HG02943 (cell line): ENCODE data around the gene MVB12B.

Source experiments
- ATAC-seq: cut with Tn5 transposase; IDR thresholded peaks from one replicate; pipeline ENCODE4 v1.9.1; 2021; ENCODE audit warnings: mild to moderate bottlenecking, low read depth, moderate library complexity; ENCODE audit not compliant: unreplicated experiment

MVB12B gene

GRCh38 chr9:126440940-126441339 lies 114.3 kb downstream of the MVB12B start:
- no peak for ATAC-seq

- ATAC-seq, result no peak
Observed at GRCh38 chr9:126442636-126443035, 116.0 kb downstream of the MVB12B start.

- no peak for ATAC-seq
Observed at GRCh38 chr9:126443144-126443543, 116.5 kb downstream of the MVB12B start.

GRCh38 chr9:126448136-126448535 lies 121.5 kb downstream of the MVB12B start:
- no peak for ATAC-seq

GRCh38 chr9:126448865-126449577 lies 122.4 kb downstream of the MVB12B start:
- no peak for ATAC-seq

- no peak for ATAC-seq
Observed at GRCh38 chr9:126449725-126450667, 123.4 kb downstream of the MVB12B start.

- no peak for ATAC-seq
Observed at GRCh38 chr9:126450668-126451205, 124.1 kb downstream of the MVB12B start.

GRCh38 chr9:126451316-126451885 lies 124.8 kb downstream of the MVB12B start:
- no peak for ATAC-seq

GRCh38 chr9:126452106-126452505 lies 125.5 kb downstream of the MVB12B start:
- no peak for ATAC-seq

GRCh38 chr9:126453156-126453963 lies 126.7 kb downstream of the MVB12B start:
- no peak for ATAC-seq

- no peak for ATAC-seq
Observed at GRCh38 chr9:126454215-126454614, 127.6 kb downstream of the MVB12B start.

GRCh38 chr9:126454795-126455194 lies 128.2 kb downstream of the MVB12B start:
- ATAC-seq, result no peak

GRCh38 chr9:126456441-126457174 lies 130.0 kb downstream of the MVB12B start:
- no peak for ATAC-seq

GRCh38 chr9:126457175-126457547 lies 130.5 kb downstream of the MVB12B start:
- no peak for ATAC-seq

- ATAC-seq, result no peak
Observed at GRCh38 chr9:126457890-126458289, 131.3 kb downstream of the MVB12B start.

GRCh38 chr9:126459126-126459525 lies 132.5 kb downstream of the MVB12B start:
- ATAC-seq, result no peak

- ATAC-seq, result no peak
Observed at GRCh38 chr9:126459546-126459945, 132.9 kb downstream of the MVB12B start.

GRCh38 chr9:126459965-126460843 lies 133.6 kb downstream of the MVB12B start:
- ATAC-seq, result no peak

GRCh38 chr9:126461029-126461428 lies 134.4 kb downstream of the MVB12B start:
- no peak for ATAC-seq
